Mononuclear cell (primary cell): ENCODE data around the gene CDC42BPG. TPM values are rescaled to one million over a fixed set of nuclear protein-coding genes. Genes with fewer than 3 reads are reported as not detected.

Experiments
- H3K27me3 ChIP-seq: 2 replicates; pipeline ENCODE4 v1.6.0; 2011; ENCODE audit warnings: low read length, control low read depth; ENCODE audit not compliant: insufficient read depth
- H3K4me1 ChIP-seq: 2 replicates; pipeline ENCODE4 v1.5.1; 2011; ENCODE audit warnings: mild to moderate bottlenecking, low read length, control low read depth; ENCODE audit not compliant: insufficient read depth
- H3K4me3 ChIP-seq: 2 replicates; pipeline ENCODE4 v1.5.1; 2011; ENCODE audit warnings: mild to moderate bottlenecking, low read length, moderate library complexity
- H3K9me3 ChIP-seq: 2 replicates; pipeline ENCODE4 v1.5.1; 2011; ENCODE audit warnings: low read depth, mild to moderate bottlenecking, control low read depth, low read length
- total RNA-seq: library from RNA; depleted of rRNA; stranded (reverse); fragments of >200 nt; gene quantifications from one replicate; pipeline ENCODE4 v1.2.3, GENCODE V29; 2012

The CDC42BPG gene, protein sequence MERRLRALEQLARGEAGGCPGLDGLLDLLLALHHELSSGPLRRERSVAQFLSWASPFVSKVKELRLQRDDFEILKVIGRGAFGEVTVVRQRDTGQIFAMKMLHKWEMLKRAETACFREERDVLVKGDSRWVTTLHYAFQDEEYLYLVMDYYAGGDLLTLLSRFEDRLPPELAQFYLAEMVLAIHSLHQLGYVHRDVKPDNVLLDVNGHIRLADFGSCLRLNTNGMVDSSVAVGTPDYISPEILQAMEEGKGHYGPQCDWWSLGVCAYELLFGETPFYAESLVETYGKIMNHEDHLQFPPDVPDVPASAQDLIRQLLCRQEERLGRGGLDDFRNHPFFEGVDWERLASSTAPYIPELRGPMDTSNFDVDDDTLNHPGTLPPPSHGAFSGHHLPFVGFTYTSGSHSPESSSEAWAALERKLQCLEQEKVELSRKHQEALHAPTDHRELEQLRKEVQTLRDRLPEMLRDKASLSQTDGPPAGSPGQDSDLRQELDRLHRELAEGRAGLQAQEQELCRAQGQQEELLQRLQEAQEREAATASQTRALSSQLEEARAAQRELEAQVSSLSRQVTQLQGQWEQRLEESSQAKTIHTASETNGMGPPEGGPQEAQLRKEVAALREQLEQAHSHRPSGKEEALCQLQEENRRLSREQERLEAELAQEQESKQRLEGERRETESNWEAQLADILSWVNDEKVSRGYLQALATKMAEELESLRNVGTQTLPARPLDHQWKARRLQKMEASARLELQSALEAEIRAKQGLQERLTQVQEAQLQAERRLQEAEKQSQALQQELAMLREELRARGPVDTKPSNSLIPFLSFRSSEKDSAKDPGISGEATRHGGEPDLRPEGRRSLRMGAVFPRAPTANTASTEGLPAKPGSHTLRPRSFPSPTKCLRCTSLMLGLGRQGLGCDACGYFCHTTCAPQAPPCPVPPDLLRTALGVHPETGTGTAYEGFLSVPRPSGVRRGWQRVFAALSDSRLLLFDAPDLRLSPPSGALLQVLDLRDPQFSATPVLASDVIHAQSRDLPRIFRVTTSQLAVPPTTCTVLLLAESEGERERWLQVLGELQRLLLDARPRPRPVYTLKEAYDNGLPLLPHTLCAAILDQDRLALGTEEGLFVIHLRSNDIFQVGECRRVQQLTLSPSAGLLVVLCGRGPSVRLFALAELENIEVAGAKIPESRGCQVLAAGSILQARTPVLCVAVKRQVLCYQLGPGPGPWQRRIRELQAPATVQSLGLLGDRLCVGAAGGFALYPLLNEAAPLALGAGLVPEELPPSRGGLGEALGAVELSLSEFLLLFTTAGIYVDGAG (N-terminal part only)
- total RNA-seq, result 1.7 TPM

DNA sequence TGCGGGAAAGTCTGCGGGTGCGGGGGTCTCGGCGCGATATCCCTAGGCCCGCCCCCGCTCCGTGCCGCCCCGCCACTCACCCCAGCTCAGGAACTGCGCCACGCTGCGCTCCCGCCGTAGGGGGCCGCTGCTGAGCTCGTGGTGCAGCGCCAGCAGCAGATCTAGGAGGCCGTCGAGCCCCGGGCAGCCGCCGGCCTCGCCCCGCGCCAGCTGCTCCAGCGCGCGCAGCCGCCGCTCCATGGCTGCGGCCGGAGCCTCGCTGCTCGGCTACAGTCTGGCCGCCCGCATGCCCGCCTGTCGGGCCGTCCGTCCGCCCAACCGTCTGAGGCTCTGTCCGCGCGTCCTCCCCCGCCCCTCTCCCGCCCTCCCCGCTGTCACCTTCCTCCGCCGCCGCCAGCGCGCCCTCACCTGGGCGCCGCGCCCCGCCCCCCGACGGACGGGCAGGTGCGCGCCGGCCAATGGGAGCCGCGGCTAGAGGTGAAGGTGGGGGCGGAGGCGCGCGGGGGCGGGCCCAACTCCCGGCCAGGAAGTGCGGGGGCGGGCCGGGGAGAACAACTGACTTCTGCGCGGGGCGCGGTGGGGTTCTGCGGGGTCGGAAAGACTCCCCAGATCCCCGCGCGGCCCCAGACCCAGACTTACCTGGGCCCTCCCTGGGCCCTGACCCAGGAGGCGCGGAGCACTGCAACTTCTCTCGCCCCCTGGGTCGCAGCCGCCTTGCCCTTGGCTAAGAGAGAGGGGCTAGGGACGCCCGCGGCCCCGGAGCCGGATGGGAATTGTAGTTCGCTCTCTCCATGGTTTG, at the start of gene CDC42BPG:
TSS of gene CDC42BPG (minus strand) at position 324 of the 799 bp plus-strand sequence. CDS start at position 240, 84 bp downstream.
- H3K27me3 ChIP-seq, result no peaks in the 10 kb centered on the region
- peaks cover 44% of the 10 kb centered on the region for H3K4me1 ChIP-seq
- peak within 1 kb of the TSS; percentile 32 for H3K4me3 ChIP-seq
- H3K9me3 ChIP-seq, result no peaks in the 10 kb centered on the region

DNA sequence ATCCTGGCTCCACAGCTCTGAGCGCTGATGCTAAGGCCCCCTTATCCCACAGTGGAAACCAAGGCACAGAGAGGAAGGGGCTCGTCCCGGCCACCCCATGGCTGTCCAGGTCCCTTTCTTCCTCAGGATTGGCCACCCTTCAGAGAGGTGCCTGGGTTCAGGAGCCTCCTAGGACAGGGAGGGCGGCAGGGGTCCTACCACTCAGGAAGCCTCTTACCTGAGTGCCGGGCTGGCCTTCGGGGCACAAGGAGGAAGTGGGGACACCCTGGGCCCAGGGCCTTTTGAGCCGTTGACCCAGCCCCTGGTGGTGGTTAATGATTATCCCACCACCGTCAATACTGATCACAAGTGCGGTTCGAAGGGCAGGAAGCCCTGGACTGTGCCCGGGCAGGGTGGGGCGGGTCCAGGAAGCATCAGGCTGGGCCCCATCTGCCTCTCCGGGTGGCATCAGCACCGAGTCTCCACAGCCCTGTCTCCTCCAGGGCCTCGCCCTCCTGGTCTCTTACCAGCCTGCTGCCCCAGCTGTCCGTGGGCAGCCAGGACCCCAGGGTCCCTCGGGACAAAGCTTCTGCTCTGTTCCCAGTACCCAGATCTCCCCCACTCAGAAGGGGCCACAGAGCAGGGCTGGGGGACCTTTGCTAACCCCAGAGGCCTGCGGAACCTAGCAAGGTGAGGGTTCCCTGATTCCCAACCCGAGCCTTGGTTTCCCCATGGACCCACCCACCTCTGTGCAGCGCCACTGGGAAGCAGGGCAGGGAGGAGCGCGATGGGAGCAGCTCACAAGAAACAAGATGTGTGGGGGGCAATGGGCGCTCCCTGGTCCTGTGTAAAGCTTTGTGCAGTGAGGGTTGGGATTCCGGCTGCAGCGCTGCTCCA, 49.0 kb upstream of the CDC42BPG start:
- Histone ChIP-seq H3K9me3 (no peaks in the 10 kb centered on the region), H3K27me3 (no peaks in the 10 kb centered on the region), H3K4me3 (no peak overlapping the region), H3K4me1 (peaks cover 30% of the 10 kb centered on the region)

DNA sequence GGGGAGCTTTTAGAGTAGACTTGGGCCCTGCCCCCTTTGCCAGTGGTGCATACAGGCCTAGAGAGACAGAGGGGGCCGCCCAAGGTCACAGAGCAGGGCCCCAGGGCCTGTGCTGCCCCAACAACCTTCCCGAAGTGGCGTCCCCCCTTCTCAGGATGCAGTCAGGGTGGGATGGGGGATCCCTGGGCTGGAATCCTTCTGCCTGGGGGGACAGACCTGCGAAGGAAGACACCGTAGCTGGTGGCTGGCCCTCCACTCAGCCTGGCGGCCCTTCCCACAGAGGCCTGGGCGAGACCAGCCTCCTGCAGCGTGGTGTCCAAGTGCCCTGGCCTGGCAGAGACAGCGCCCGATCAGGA, 48.4 kb upstream of the CDC42BPG start:
- Histone ChIP-seq H3K9me3 (no peaks in the 10 kb centered on the region), H3K4me3 (no peak overlapping the region), H3K27me3 (no peaks in the 10 kb centered on the region), H3K4me1 (peaks cover 36% of the 10 kb centered on the region)

DNA sequence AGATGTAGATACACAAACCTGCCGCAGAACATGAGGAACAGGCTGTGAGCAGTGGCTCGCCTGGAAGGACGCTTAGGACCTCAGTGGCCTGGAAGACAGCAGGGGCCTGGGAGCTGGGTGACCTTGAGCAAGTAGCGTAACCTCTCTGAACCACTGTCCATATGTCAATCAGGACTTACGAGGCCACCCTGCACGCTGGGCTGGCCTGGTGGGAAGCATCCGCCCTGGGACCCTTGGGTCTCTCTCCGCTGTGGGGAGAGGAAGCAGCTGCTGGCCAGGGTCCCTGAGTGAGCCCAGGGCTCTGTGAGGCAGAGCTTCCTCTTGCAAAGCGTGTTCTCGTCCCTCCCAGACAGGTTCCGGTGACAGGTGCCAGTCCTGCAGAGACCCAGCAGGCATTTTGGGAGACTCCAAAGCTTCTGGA, 48.0 kb upstream of the CDC42BPG start:
- Histone ChIP-seq H3K4me3 (no peak overlapping the region), H3K9me3 (no peaks in the 10 kb centered on the region), H3K27me3 (no peaks in the 10 kb centered on the region), H3K4me1 (peaks cover 40% of the 10 kb centered on the region)

DNA sequence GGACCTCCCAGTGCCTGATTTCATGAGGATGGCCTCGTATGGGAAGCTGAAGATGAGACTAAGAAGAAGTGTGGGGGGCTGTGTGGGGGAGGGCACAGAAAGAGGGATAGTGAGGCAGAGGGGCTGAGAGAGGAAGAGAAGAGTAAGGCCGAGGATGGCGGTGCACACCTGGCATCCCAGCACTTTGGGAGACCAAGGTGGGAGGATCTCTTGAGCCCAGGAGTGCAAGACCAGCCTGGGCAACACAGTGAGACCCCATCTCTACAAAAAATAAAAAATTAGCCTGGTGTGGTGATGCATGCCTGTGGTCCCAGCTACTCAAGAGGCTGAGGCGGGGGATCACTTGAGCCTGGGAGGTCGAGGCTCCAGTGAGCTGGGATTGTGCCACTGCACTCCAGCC, 47.4 kb upstream of the CDC42BPG start:
- H3K9me3 ChIP-seq, result no peaks in the 10 kb centered on the region
- H3K4me1 ChIP-seq, result peaks cover 45% of the 10 kb centered on the region
- no peaks in the 10 kb centered on the region for H3K27me3 ChIP-seq
- no peak overlapping the region for H3K4me3 ChIP-seq

DNA sequence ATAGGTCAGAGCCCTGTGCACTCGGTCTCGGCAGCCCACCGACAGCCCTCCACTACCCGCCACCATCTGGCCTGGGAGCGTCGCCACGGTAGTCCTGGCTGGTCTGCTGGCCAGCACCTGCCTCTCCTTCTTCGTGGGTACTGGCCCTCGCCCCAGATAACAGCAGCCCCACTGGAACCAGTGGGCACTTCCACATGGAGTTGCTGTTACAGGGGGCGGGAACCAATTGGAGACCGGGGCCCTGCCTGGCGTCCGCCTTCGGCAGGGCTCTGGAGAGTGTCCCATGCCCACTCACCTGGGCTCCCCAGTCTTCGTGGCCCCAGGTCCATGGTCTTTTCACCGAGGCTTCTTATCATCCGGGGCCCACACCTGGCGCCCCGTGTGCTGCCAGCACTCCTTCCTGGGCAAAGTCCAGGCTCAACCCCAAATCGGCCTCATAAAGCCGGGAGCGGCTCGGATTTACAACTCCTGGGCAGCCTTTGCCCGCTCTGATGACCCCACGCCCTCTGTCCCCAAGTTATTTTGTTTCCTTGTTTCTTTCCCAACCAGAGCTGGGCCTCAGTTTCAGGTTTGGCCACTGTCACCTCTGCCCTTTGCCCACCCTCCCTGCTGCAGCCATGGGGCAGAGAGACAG, 46.9 kb upstream of the CDC42BPG start:
- Histone ChIP-seq H3K9me3 (no peaks in the 10 kb centered on the region), H3K27me3 (no peaks in the 10 kb centered on the region), H3K4me1 (peaks cover 48% of the 10 kb centered on the region), H3K4me3 (no peak overlapping the region)

DNA sequence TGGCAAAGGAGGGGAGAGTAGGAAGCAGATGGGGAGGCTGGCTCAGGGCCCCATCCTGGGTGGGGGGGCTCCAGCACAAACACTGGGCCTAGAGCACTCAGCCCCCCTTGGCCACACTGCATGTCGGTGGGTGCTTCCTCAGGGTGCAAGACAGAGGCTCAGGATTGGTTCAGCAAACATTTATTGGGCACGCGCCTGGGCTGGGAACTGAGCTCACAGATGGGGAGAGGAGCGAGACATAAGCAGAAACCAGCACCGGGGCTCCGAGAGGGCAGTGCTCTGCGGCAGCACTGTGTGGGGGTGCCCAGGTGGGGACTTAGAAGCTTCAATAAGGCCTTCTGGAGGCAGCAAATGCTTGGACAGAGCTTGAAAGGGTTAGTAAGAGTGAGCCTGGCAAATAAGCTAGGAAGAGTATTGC, 46.1 kb upstream of the CDC42BPG start:
- Histone ChIP-seq H3K27me3 (no peaks in the 10 kb centered on the region), H3K4me1 (peaks cover 56% of the 10 kb centered on the region), H3K4me3 (no peak overlapping the region), H3K9me3 (no peaks in the 10 kb centered on the region)

DNA sequence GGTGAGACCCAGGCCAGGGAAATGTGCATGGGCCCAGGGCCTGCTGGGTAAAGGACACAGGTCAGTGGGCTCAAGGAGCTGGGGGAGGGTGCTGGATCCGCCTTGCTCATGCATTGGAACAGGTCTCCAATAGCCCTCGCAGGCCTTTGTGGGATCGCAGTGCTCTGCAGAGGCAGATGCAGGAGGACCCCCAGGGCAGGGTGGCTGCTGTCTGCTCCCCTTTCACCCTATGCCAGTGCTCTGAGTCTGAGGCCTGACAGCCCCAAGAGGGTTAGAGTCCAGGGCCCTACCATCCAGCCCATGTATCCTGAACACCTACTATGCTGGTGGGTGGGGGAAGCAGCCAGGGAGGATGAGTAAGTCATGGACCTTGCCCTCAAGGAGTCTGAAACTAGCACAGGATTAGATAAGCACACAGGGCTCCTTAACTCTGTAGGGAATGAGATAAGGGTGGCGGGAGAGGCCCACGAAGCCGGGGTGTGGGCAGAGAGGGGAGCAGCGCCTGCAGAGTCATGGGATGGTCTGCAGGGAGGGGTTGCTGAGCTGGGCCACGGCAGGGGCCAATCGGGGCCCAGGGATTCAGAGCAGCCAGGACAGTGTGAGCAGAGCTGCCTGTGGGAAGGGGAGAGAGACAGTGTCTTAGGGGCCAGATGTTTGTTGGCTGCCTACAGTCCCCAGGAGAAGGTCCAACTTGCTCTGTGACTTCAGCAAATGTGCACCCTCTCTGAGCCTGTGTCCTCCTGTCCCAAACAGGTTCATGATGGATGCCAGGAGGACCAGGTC, 44.5 kb upstream of the CDC42BPG start:
- H3K4me3 ChIP-seq, result no peak overlapping the region
- no peaks in the 10 kb centered on the region for H3K9me3 ChIP-seq
- peaks cover 60% of the 10 kb centered on the region for H3K4me1 ChIP-seq
- H3K27me3 ChIP-seq, result no peaks in the 10 kb centered on the region

DNA sequence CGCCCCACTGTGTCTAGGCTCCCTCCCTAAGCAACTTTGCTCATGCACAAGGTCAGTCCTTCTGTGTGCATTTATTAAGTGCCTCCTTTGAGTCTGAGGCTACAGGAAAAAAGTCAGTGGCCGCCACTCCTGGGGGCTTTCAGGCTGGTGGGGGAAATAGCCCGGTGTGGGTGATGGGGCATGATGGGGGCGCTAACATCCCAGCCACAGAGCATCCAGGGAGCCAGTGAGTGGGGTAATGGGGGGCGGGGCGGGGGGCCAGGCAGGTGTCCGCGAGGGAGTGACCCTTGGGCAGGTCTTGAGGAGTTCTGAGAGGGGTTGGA, 43.9 kb upstream of the CDC42BPG start:
- peaks cover 55% of the 10 kb centered on the region for H3K4me1 ChIP-seq
- H3K9me3 ChIP-seq, result no peaks in the 10 kb centered on the region
- no peak overlapping the region for H3K4me3 ChIP-seq
- no peaks in the 10 kb centered on the region for H3K27me3 ChIP-seq

DNA sequence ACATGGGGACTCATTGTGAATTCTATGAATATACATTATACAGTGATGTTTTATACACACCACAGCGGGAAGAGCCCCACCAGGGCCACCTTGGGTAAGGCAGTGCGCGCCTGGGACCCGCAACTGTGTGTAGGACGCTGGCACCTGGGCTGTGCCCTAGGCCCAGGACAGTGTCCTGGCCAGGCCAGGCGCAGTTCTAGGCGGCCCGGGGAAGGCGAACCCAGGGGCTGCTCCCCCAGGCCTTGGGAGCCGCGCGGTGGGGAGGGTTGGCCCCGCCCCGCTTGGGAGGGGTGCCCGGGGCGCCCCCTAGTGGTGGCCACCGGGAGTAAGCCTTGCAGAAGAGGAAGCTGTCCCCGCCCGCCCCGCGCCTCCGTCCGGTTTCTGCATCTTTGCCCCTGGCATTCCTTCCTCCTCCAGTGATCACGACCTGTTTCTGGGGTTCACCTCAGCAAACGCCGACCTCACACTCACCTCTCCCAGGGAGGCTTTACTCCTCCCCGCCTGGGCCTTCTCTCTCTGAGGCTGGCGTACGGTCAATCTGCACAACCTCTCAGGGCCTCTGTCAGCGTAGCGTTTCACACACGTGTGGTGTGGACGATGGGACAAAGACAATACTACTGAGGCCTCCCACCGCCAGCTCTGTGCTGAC, 43.4 kb upstream of the CDC42BPG start:
- peaks cover 51% of the 10 kb centered on the region for H3K4me1 ChIP-seq
- no peak overlapping the region for H3K4me3 ChIP-seq
- no peaks in the 10 kb centered on the region for H3K9me3 ChIP-seq
- H3K27me3 ChIP-seq, result no peaks in the 10 kb centered on the region

DNA sequence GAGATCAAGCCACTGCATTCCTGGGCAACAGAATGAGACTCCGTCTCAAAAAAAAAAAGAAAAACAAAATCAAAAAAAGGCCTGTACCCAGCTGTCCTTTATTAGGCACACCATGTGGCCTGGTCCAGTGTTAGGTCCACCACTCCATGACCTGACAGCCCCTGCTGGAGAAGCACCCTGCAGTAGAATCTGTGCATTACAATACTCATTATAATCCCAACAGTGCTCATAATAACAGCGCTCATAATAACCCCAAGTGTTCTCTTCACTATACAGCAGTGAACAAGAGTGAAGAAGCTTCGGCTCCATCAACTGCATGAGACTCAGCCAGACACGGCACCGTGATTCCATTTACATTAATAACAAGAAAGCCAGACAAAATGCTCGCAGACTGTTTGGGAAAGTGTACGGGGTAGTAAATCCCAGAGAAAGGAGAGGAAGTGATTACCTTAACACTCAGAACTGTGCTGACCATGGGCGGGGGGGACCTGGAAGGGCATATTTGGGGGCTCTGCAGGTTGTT, 42.8 kb upstream of the CDC42BPG start:
- Histone ChIP-seq H3K9me3 (no peaks in the 10 kb centered on the region), H3K4me1 (peaks cover 45% of the 10 kb centered on the region), H3K27me3 (no peaks in the 10 kb centered on the region), H3K4me3 (no peak overlapping the region)
